HUES6 (cell line): ENCODE data around the gene IL17RC.

Experiments used
- H3K27ac ChIP-seq: 2 replicates; pipeline ENCODE4 v1.7.0; 2013; ENCODE audit warnings: low read depth, mild to moderate bottlenecking, low read length, inconsistent platforms
- H3K27me3 ChIP-seq: 2 replicates; pipeline ENCODE4 v1.6.1; 2013; ENCODE audit warnings: low read length; ENCODE audit not compliant: control insufficient read depth, insufficient read depth
- H3K36me3 ChIP-seq: 2 replicates; pipeline ENCODE4 v1.6.1; 2013; ENCODE audit warnings: low read length; ENCODE audit not compliant: control insufficient read depth, insufficient read depth
- H3K4me1 ChIP-seq: 2 replicates; pipeline ENCODE4 v1.6.1; 2013; ENCODE audit warnings: low read length; ENCODE audit not compliant: control insufficient read depth, insufficient read depth
- H3K4me3 ChIP-seq: 2 replicates; pipeline ENCODE4 v1.5.1; 2013; ENCODE audit warnings: low read depth, low read length
- H3K9ac ChIP-seq: one replicate; pipeline ENCODE4 v1.6.1; 2013; ENCODE audit warnings: mild to moderate bottlenecking, low read length
- H3K9me3 ChIP-seq: 2 replicates; pipeline ENCODE4 v1.6.1; 2013; ENCODE audit warnings: low read depth, low read length; ENCODE audit not compliant: control insufficient read depth, insufficient read depth

IL17RC gene

GRCh38 chr3:9908286-9908685 lies 8.6 kb upstream of the IL17RC start:
- Histone ChIP-seq H3K4me3 (no peak overlapping the region), H3K27me3 (no peaks in the 10 kb centered on the region), H3K4me1 (peaks cover 2% of the 10 kb centered on the region), H3K9me3 (peaks cover 12% of the 10 kb centered on the region), H3K9ac (no peak overlapping the region), H3K27ac (no peak overlapping the region), H3K36me3 (no peaks in the 10 kb centered on the region)

GRCh38 chr3:9909221-9910013 lies 7.5 kb upstream of the IL17RC start:
- Histone ChIP-seq H3K9ac (no peak overlapping the region), H3K27ac (no peak overlapping the region), H3K4me3 (no peak overlapping the region), H3K9me3 (peaks cover 12% of the 10 kb centered on the region), H3K4me1 (no peaks in the 10 kb centered on the region), H3K36me3 (no peaks in the 10 kb centered on the region), H3K27me3 (peaks cover 1% of the 10 kb centered on the region)

GRCh38 chr3:9911863-9912262 lies 5.0 kb upstream of the IL17RC start:
- no peak overlapping the region for H3K9ac ChIP-seq

GRCh38 chr3:9912294-9912935 lies 4.5 kb upstream of the IL17RC start:
- Histone ChIP-seq H3K27ac (no peak overlapping the region), H3K9ac (no peak overlapping the region), H3K4me1 (peaks cover 15% of the 10 kb centered on the region)

More at GRCh38 chr3:9911863-9912262, 5.0 kb upstream of the IL17RC start:
- no peak overlapping the region for H3K4me3 ChIP-seq
- H3K4me1 ChIP-seq, result peaks cover 11% of the 10 kb centered on the region
- H3K9me3 ChIP-seq, result peaks cover 12% of the 10 kb centered on the region
- no peak overlapping the region for H3K27ac ChIP-seq
- no peaks in the 10 kb centered on the region for H3K36me3 ChIP-seq
- H3K27me3 ChIP-seq, result peaks cover 10% of the 10 kb centered on the region

GRCh38 chr3:9913601-9914000 lies 3.3 kb upstream of the IL17RC start:
- Histone ChIP-seq H3K4me1 (peaks cover 17% of the 10 kb centered on the region), H3K9me3 (peaks cover 12% of the 10 kb centered on the region), H3K27ac (no peak overlapping the region), H3K9ac (no peak overlapping the region), H3K4me3 (no peak overlapping the region), H3K36me3 (no peaks in the 10 kb centered on the region), H3K27me3 (peaks cover 10% of the 10 kb centered on the region)

More at GRCh38 chr3:9912294-9912935, 4.5 kb upstream of the IL17RC start:
- H3K27me3 ChIP-seq, result peaks cover 10% of the 10 kb centered on the region
- no peak overlapping the region for H3K4me3 ChIP-seq
- no peaks in the 10 kb centered on the region for H3K36me3 ChIP-seq
- H3K9me3 ChIP-seq, result peaks cover 12% of the 10 kb centered on the region

- Histone ChIP-seq H3K36me3 (no peaks in the 10 kb centered on the region), H3K9ac (no peak overlapping the region), H3K9me3 (peaks cover 12% of the 10 kb centered on the region), H3K4me1 (peaks cover 17% of the 10 kb centered on the region), H3K27ac (no peak overlapping the region), H3K4me3 (no peak overlapping the region), H3K27me3 (peaks cover 10% of the 10 kb centered on the region)
These were observed 2.9 kb upstream of the IL17RC start for GRCh38 chr3:9914011-9914410.

GRCh38 chr3:9914559-9915253 lies 2.2 kb upstream of the IL17RC start:
- Histone ChIP-seq H3K27me3 (peaks cover 10% of the 10 kb centered on the region), H3K9me3 (peaks cover 12% of the 10 kb centered on the region), H3K9ac (peak overlapping the region; percentile 67), H3K36me3 (no peaks in the 10 kb centered on the region), H3K4me1 (peaks cover 17% of the 10 kb centered on the region), H3K4me3 (peak overlapping the region; percentile 81), H3K27ac (no peak overlapping the region)

GRCh38 chr3:9915254-9916141 lies 1.4 kb upstream of the IL17RC start:
- peaks cover 17% of the 10 kb centered on the region for H3K4me1 ChIP-seq
- H3K4me3 ChIP-seq, result peak overlapping the region; percentile 81
- H3K9ac ChIP-seq, result peak overlapping the region; percentile 67
- H3K27ac ChIP-seq, result no peak overlapping the region
- H3K27me3 ChIP-seq, result peaks cover 10% of the 10 kb centered on the region
- H3K36me3 ChIP-seq, result no peaks in the 10 kb centered on the region
- H3K9me3 ChIP-seq, result peaks cover 12% of the 10 kb centered on the region

GRCh38 chr3:9916346-9916733 lies 558 bp upstream of the IL17RC start:
- H3K27ac ChIP-seq, result no peak overlapping the region
- peaks cover 10% of the 10 kb centered on the region for H3K27me3 ChIP-seq
- H3K4me1 ChIP-seq, result peaks cover 17% of the 10 kb centered on the region
- no peak overlapping the region for H3K9ac ChIP-seq
- peaks cover 11% of the 10 kb centered on the region for H3K9me3 ChIP-seq
- H3K4me3 ChIP-seq, result peak overlapping the region; percentile 37
- H3K36me3 ChIP-seq, result no peaks in the 10 kb centered on the region

- H3K9ac ChIP-seq, result no peak overlapping the region
- H3K27ac ChIP-seq, result no peak overlapping the region
These were observed 922 bp downstream of the IL17RC start for GRCh38 chr3:9917820-9918219.

More at GRCh38 chr3:9917820-9918219, 922 bp downstream of the IL17RC start:
- peaks cover 10% of the 10 kb centered on the region for H3K27me3 ChIP-seq
- no peaks in the 10 kb centered on the region for H3K9me3 ChIP-seq
- H3K4me1 ChIP-seq, result peaks cover 17% of the 10 kb centered on the region
- H3K36me3 ChIP-seq, result no peaks in the 10 kb centered on the region
- no peak overlapping the region for H3K4me3 ChIP-seq
